Erythroblast (primary cell): ENCODE data around the gene EEF1E1.

Experiments used
- DNase-seq, 2 experiments: peaks; one replicate each; lab custom pipeline; 2025; lab: John Stamatoyannopoulos, UW
- GATA1 ChIP-seq: IDR thresholded peaks from 2 replicates; pipeline ENCODE4 v1.6.1; 2011; ENCODE audit warnings: low read depth, mild to moderate bottlenecking, control low read depth, low read length, moderate library complexity
- POLR2A ChIP-seq: IDR thresholded peaks from 2 replicates; pipeline ENCODE4 v1.6.1; 2011; ENCODE audit warnings: mild to moderate bottlenecking, low read length

EEF1E1 gene

GRCh38 chr6:8082954-8083858, 19.1 kb downstream of the EEF1E1 start:
- DNase-seq, result peak; percentile 10 to 36
- TF ChIP-seq GATA1 (no peak), POLR2A (no peak)

- no peak for TF ChIP-seq POLR2A
- no peak for TF ChIP-seq GATA1
Measured at GRCh38 chr6:8082572-8082953, 19.8 kb downstream of the EEF1E1 start.

GRCh38 chr6:8080362-8081151, 21.8 kb downstream of the EEF1E1 start:
- TF ChIP-seq POLR2A (no peak), GATA1 (no peak)
- DNase-seq, result peak; percentile 24 to 41

More at GRCh38 chr6:8082572-8082953, 19.8 kb downstream of the EEF1E1 start:
- DNase-seq, result no peak

GRCh38 chr6:8079126-8079525, 23.2 kb downstream of the EEF1E1 start:
- TF ChIP-seq GATA1 (no peak), POLR2A (no peak)
- DNase-seq, result no peak

GRCh38 chr6:8077991-8078390, 24.4 kb downstream of the EEF1E1 start:
- no peak for DNase-seq
- TF ChIP-seq GATA1 (no peak), POLR2A (no peak)

GRCh38 chr6:8075704-8076103, 26.6 kb downstream of the EEF1E1 start:
- DNase-seq, result no peak
- TF ChIP-seq GATA1 (no peak), POLR2A (no peak)

- no peak for TF ChIP-seq GATA1
- no peak for TF ChIP-seq POLR2A
- no peak for DNase-seq
Measured at GRCh38 chr6:8075185-8075584, 27.2 kb downstream of the EEF1E1 start.

- DNase-seq, result no peak
- TF ChIP-seq POLR2A (no peak), GATA1 (no peak)
Measured at GRCh38 chr6:8074213-8074612, 28.1 kb downstream of the EEF1E1 start.

GRCh38 chr6:8073758-8074157, 28.6 kb downstream of the EEF1E1 start:
- DNase-seq, result no peak
- no peak for TF ChIP-seq GATA1
- no peak for TF ChIP-seq POLR2A

GRCh38 chr6:8070718-8071117, 31.6 kb downstream of the EEF1E1 start:
- DNase-seq, result no peak
- TF ChIP-seq POLR2A, result no peak
- TF ChIP-seq GATA1, result no peak

GRCh38 chr6:8069631-8070284, 32.6 kb downstream of the EEF1E1 start:
- no peak for DNase-seq
- TF ChIP-seq POLR2A (no peak), GATA1 (no peak)

- TF ChIP-seq GATA1 (no peak), POLR2A (no peak)
- no peak for DNase-seq
Measured at GRCh38 chr6:8069151-8069550, 33.2 kb downstream of the EEF1E1 start.

- TF ChIP-seq POLR2A, result no peak
- TF ChIP-seq GATA1, result no peak
- DNase-seq, result no peak
Measured at GRCh38 chr6:8066108-8066507, 36.2 kb downstream of the EEF1E1 start.
